ENCODE results near the gene ZNF462. TPM values are rescaled to one million over a fixed set of nuclear protein-coding genes. Genes with fewer than 3 reads are reported as not detected.

Gene ZNF462
- total RNA-seq, 1 experiment from 2014 or later: 9.7 TPM

- DNase-seq (ENCODE audit: low spot score): peak; percentile 42
Observed at GRCh38 chr9:106864373-106865143, 1.6 kb downstream of the ZNF462 start.

DNA sequence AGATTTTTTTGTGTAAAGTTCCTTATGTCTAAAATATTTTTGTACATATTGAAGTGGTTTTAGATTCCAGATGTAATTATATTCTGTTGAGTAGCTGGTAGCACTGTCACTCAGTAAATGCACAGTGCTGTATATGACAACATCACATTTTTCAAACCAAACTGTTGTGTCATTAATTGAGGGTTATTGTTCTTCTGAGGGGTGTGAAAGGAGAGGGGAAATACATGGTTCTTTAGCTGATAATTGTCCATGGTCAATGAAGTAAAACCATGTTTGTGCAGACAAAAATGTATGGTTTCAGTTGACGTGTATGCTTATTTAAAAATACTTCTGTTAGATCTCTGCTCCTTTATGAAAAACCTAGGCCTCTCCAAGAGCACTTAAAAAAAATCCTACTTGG, 3.3 kb downstream of the ZNF462 start:
- no peak for DNase-seq (ENCODE audit: low spot score)

DNA sequence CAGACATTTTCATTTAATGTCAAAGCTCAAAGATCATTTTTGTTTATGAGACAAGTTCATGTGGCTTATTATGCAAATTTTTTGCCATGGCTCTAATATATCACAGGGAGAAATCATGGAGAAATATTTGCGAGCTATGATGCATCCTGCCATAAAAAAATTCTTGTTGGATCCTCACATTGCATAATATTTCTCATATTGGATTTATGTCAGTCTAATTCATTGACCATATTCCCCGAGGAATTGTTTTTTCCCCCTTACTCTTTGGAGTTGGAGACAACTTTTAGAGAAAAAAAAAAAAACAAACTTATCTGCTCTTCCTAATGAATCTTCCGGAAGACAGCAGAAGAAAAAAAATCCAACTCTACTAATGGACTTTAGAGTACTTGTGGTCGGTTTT, 4.3 kb downstream of the ZNF462 start:
- no peak for DNase-seq (ENCODE audit: low spot score)

DNA sequence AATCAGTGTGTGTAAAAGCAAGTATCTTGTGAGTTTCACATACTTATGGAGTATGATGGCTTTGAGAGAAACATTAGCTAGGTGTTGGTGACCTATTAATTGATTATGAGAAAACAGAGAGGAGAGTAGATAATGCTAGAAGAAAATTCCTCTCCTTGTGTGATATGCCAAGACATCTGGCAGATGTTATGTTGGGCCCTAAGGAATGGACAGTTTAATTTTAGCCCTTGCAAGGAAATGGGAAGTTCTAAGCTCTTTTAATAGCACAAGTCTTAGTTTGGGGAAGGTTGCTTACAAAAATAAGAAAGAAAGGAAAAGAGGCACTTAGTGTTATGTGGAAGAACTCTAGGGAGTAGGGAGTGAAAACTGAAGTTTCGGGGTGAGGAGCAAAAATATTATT, 5.1 kb downstream of the ZNF462 start:
- no peak for DNase-seq (ENCODE audit: low spot score)

GRCh38 chr9:106868565-106868964, 5.6 kb downstream of the ZNF462 start:
- no peak for DNase-seq (ENCODE audit: low spot score)

DNA sequence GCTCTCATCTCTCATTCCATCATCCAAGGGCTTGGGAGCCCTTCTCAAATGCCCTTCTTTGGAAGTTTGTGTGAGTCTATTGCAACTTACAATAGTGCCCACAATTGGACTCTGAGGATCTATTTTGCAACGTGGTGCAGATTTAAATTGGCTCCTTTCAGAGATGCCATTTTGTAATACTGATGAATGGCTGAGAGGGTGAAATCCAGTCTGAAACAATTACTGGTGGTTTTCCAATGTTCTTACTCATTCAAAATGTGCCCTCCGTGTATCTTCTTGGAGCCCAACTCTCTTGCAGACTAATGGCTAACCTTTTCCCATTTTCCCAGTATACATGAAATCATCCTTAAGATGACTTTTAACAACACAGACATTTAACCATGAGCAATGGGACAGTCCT, 6.1 kb downstream of the ZNF462 start:
- no peak for DNase-seq (ENCODE audit: low spot score)

- DNase-seq (ENCODE audit: low spot score): no peak
Observed at GRCh38 chr9:106869458-106869857, 6.5 kb downstream of the ZNF462 start.

- no peak for DNase-seq (ENCODE audit: low spot score)
Observed at GRCh38 chr9:106872641-106873040, 9.7 kb downstream of the ZNF462 start.

DNA sequence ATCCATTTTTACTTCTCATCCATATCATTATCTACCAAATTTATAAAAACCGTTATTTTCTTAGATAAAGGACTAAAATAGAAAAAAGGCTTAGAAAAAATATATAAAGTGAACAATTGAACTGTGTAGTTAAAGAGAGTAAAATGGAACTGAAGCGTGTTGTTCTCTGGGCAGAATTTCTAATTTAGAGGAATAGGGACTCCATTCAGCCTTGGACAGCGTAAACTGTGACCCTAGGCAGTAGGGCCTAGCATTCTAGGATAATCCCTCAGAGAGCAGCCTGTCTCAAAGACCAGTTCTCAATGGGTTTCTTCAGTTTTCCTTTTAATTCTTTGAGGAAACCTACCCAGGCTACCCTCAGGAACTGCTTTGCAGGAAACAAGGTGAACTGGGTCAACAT, 11.1 kb downstream of the ZNF462 start:
- DNase-seq (ENCODE audit: low spot score): no peak

GRCh38 chr9:106874652-106875051, 11.7 kb downstream of the ZNF462 start:
- no peak for DNase-seq (ENCODE audit: low spot score)

- DNase-seq (ENCODE audit: low spot score): no peak
Observed at GRCh38 chr9:106875529-106875928, 12.6 kb downstream of the ZNF462 start.

- no peak for DNase-seq (ENCODE audit: low spot score)
Observed at GRCh38 chr9:106877345-106877744, 14.4 kb downstream of the ZNF462 start.

DNA sequence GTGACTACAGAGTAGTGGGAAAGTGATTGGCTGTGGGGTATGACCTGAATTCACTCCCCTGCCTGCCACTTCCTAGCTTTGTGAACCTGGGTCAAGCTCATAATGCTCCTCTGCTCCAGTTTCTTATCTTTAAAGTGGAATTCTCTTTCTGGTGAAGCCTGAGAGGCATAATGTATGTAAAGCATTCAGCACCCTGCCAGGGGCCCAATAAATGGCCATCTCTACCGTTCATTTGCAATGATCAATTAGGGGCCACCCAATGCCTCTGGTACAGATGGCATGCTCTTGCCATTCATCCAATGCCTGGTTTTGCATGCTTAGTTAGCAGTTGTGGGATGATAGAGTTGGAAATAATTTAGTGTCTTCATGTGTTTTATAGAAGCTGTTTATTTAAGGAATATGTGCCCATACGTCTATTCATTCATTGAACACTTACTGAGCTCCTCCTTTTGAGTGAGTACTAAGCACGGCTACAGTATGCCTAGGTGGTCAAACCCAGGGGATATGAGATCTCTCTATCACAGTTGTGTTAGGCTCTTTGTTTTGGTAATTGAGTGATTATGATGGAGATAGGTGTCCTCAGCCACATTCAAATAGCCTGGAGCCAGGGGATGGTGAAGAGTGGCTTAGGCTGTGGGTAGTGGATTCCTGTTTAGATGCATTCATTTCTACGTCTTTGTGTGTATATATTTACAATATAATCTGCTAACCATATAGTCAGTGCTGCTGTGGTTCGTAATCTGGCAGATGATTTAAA, 15.3 kb downstream of the ZNF462 start:
- DNase-seq (ENCODE audit: low spot score): no peak

GRCh38 chr9:106878934-106879333, 16.0 kb downstream of the ZNF462 start:
- peak; percentile 93 for DNase-seq (ENCODE audit: low spot score)

- no peak for DNase-seq (ENCODE audit: low spot score)
Observed at GRCh38 chr9:106879439-106879882, 16.5 kb downstream of the ZNF462 start.

DNA sequence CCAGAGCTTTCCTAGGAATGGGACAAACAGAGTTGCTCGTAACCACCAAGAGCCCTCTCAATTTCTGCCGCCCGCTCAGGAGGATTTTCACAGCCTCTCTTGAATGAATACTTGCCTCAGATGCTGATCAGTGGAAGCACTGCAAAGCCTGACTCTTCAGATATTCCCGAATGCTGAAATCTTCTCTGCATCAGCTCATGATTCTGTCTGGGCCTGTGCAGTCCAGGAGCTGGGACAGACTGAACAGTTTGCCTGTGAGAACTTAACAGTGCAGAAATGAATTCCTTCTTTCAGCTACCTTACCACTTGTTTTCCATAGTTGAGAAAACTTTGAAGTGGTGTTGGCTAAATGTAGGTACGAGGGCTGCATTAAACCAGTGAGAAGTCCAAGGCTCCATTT, 17.1 kb downstream of the ZNF462 start:
- DNase-seq (ENCODE audit: low spot score): no peak

GRCh38 chr9:106880863-106881262, 17.9 kb downstream of the ZNF462 start:
- no peak for DNase-seq (ENCODE audit: low spot score)

DNA sequence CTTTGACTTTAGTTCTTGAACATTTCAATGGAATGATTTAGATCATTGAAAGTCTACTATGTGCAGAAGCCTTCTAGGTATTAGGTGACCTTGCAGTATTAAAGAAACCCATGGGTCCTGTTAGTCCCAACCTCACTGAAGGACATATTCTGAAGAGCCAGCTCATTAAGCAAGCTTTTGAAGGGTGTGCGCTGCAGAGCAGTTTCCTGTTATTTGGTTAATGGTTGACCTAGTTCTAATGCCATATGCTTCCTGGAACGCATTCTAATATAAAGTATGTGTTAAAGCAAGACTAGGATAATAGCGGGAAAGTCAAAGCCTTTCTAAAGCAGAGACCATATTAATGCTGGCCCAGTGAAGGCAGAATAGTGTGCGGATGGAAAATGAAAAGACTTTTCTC, 20.1 kb downstream of the ZNF462 start:
- no peak for DNase-seq (ENCODE audit: low spot score)

DNA sequence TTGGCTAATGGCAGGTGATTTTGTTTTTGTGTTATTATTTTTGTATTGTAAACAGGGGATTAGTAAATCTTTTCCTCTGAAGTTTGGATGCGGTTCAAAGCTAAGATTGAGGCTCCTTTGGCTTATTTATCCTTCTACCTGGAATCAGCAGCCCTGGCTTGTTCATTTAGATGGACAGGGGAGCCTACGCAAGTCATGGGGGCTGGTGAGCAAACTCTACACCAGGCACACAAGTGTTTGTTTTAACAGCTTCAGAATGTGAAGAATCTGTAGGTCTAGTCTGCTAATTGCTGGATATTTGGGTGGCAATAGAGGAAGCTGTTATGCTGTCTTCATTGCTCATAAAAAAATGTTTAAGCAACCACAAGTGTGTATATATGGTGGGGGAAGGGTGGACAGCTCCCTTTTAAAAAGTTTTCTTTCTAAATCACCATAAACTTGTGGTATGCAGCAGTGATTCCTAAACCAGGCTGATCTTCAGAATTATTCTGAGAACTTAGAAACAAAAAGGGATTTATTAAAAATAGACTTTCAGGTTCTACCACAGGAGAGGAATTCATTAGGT, 20.7 kb downstream of the ZNF462 start:
- peak; percentile 69 for DNase-seq (ENCODE audit: low spot score)

DNA sequence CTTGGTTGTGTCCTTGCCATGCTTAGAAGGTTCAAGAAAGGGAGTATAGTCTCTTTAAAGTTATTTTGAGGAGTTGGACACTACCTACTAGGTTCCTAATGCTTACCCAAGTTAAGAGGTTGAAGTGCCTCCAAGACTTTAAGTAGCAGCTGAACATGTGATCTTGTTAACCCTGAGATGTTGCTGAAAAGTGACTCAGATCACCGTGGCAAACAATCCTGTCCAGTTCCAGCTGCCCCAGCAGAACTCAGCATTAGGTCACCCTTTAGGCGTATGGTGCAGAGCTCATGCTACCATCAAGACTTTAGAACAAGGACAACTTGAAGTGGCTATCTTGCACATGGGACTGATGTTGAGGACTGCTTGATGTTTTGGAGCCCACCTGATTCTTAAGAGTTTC, 22.5 kb downstream of the ZNF462 start:
- peak; percentile 86 for DNase-seq (ENCODE audit: low spot score)

DNA sequence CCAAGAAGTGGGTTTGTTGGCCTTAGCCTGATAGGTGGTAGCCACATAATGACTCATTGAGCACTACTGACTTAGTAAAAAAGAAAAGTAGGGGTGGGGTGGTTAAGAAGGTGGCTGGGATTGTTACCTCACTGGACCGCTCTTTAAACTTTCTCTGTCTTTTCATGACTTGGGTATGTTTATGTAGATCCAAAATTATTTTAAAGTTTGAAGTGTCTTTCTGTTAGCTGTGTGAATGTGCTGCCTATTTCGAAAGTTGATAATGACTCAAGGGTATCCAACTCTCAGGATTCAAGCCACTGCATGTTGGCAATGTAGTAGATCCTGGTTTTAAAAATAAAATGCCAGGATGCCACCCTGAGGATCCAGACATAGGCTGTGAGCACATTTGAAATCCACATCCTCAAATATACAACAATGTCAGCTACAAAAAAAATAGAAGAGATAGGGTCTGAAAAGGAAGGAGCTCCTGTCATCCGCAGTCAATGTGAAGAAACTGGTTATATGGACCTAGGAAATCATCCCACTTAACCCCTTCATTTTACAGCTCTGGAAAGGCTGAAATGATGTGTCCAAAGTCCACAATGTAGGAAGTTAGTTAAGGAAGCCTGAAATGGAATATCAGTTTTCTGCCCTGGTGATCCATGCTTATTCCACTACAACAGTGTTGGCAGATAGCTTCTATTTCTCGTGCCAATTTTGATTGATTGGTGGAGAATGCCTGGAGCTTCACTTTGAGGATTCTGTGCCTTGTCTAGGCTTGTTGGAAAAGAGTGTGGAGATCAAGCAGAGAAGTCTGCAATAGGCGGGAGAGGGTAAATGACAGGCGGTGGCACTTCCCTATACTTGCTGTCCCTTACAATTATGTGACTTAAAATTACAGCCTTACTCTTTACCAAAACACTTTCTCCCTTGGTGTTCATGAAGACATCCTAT, 23.4 kb downstream of the ZNF462 start:
- no peak for DNase-seq (ENCODE audit: low spot score)

DNA sequence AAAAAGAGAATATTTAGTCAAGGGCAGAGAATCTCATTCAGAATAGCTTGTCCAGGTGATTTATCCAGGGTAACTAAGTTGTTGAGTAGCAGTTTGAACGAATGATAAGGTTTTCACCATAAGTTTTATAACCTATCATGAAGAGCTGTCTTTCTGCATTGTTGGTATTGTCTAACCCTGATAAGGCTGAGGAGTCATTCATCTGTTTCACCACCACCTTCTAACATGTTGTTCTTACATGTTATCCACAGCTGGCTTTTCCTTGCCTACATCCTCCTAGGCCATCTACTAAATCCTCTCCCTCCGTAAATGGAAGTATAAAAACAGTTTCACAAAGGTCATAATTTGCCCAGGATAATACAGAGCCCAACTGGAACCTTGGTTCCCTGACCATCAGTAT, 24.1 kb downstream of the ZNF462 start:
- no peak for DNase-seq (ENCODE audit: low spot score)
